ENCODE results near the gene C12orf57. TPM values are rescaled to one million over a fixed set of nuclear protein-coding genes. Genes with fewer than 3 reads are reported as not detected.

C12orf57 gene
- total and polyA plus RNA-seq, 10 of the 15 experiments (the other 5 are each of a cell fraction or from before 2014, with no cell fraction given): 64.5 to 377 (median 211) TPM

DNA sequence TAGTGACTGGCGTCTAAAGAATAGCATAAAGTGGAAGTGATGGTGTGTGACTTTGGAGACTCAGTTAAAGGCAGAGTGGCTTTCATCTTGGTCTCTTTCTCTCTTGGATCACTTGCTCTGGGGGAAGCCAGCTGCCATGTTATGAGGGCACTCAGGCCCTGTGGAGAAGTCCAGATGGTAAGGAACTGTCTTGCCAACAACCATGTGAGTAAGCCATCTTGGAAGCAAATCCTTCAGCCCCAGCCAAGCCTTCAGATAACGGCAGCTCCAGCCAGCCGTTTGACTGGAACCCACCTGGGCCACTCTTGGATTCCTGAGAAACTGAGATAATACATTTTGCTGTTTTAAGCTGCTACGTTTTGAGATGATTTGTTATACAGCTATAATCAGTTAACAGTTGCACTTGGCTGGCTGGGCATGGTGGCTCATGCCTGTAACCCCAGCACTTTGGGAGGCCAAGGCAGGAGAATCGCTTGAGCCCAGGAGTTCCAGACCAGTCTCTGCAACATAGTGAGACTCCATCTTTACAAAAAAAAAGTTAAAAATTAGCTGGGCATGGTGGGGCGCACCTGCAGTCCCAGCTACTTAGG lies 46.9 kb upstream of the C12orf57 start:
- ATAC-seq (no peak), DNase-seq (ENCODE audit: low read depth, low spot score) (no peak), FAIRE-seq (no peak)
- Histone ChIP-seq H3K4me1 (ENCODE audit: control insufficient read depth, insufficient read depth, low read length) (peaks cover 7% of the 10 kb centered on the region; the same call in 1 of the 2 replicates), H3K9ac (ENCODE audit: control insufficient read depth, insufficient read depth, low read length) (no peak overlapping the region), H3K36me3 (ENCODE audit: control insufficient read depth in 2 of 2, insufficient read depth in 2 of 2, low read length in 1 of 2) (no peaks in the 10 kb centered on the region), H3K27ac (ENCODE audit: control insufficient read depth, insufficient read depth) (no peak overlapping the region), H3K4me2 (ENCODE audit: control insufficient read depth, insufficient read depth) (no peak overlapping the region), H2AFZ (ENCODE audit: control insufficient read depth, low read depth, low read length) (no peak overlapping the region), H4K20me1 (ENCODE audit: control insufficient read depth, insufficient read depth) (no peaks in the 10 kb centered on the region), H3K9me3 (replicated peaks; ENCODE audit: control insufficient read depth, insufficient read depth, low read length) (no peaks in the 10 kb centered on the region), H3K4me3 (no peak overlapping the region), H3K79me2 (ENCODE audit: control insufficient read depth, insufficient read depth, low read length) (no peaks in the 10 kb centered on the region), H3K27me3 (replicated peaks in 1 of 2; ENCODE audit: control insufficient read depth in 2 of 2, insufficient read depth in 2 of 2, low read length in 1 of 2) (no peaks in the 10 kb centered on the region)
- ChIA-PET RAD21 (ENCODE audit: unreplicated experiment) (no interaction called here), CTCF (interaction anchor here (0.9 to 2.4 kb wide), 4 partner anchors 24 to 211 kb away, joined by 4 to 9 read pairs (median 6); partner anchors contain the start of gene SPSB2), POLR2A (no interaction called here), SMC1A (ENCODE audit: uncharacterized antibody, unreplicated experiment) (interaction anchor here (0.8 to 1.1 kb wide), 2 partner anchors 10 to 125 kb away, joined by 3 read pairs; no protein-coding TSS in a partner anchor)
- intact Hi-C loops (cut with micrococcal nuclease; ENCODE audit: unreplicated experiment) (no loop called here), in situ Hi-C loops (cut with MboI) (no loop called here)
- no peak for TF ChIP-seq NRF1 (conservative IDR thresholded peaks at IDR 0.05; ENCODE audit: low read depth, low read length)
- TF ChIP-seq, protein P1, sequence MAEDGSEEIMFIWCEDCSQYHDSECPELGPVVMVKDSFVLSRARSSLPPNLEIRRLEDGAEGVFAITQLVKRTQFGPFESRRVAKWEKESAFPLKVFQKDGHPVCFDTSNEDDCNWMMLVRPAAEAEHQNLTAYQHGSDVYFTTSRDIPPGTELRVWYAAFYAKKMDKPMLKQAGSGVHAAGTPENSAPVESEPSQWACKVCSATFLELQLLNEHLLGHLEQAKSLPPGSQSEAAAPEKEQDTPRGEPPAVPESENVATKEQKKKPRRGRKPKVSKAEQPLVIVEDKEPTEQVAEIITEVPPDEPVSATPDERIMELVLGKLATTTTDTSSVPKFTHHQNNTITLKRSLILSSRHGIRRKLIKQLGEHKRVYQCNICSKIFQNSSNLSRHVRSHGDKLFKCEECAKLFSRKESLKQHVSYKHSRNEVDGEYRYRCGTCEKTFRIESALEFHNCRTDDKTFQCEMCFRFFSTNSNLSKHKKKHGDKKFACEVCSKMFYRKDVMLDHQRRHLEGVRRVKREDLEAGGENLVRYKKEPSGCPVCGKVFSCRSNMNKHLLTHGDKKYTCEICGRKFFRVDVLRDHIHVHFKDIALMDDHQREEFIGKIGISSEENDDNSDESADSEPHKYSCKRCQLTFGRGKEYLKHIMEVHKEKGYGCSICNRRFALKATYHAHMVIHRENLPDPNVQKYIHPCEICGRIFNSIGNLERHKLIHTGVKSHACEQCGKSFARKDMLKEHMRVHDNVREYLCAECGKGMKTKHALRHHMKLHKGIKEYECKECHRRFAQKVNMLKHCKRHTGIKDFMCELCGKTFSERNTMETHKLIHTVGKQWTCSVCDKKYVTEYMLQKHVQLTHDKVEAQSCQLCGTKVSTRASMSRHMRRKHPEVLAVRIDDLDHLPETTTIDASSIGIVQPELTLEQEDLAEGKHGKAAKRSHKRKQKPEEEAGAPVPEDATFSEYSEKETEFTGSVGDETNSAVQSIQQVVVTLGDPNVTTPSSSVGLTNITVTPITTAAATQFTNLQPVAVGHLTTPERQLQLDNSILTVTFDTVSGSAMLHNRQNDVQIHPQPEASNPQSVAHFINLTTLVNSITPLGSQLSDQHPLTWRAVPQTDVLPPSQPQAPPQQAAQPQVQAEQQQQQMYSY (CRISPR knock-in tag; IDR thresholded peaks at IDR 0.05): no peak
- TF ChIP-seq SMARCA5 (IDR thresholded peaks at IDR 0.05): no peak
- TF ChIP-seq SP1 (IDR thresholded peaks at IDR 0.05; ENCODE audit: low read depth, low read length): no peak
- TF ChIP-seq MTA3 (IDR thresholded peaks at IDR 0.05; ENCODE audit: borderline replicate concordance, low read length): no peak
- TF ChIP-seq ZBTB4 (CRISPR knock-in tag; IDR thresholded peaks at IDR 0.05): no peak
- no peak for TF ChIP-seq NFIC (IDR thresholded peaks at IDR 0.05; ENCODE audit: low read depth, low read length)
- TF ChIP-seq RUNX3 (IDR thresholded peaks at IDR 0.05; ENCODE audit: low read length): no peak
- TF ChIP-seq, protein P2, sequence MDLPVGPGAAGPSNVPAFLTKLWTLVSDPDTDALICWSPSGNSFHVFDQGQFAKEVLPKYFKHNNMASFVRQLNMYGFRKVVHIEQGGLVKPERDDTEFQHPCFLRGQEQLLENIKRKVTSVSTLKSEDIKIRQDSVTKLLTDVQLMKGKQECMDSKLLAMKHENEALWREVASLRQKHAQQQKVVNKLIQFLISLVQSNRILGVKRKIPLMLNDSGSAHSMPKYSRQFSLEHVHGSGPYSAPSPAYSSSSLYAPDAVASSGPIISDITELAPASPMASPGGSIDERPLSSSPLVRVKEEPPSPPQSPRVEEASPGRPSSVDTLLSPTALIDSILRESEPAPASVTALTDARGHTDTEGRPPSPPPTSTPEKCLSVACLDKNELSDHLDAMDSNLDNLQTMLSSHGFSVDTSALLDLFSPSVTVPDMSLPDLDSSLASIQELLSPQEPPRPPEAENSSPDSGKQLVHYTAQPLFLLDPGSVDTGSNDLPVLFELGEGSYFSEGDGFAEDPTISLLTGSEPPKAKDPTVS (IDR thresholded peaks at IDR 0.05; ENCODE audit: low read depth, low read length): no peak
- no peak for TF ChIP-seq ZNF24 (IDR thresholded peaks at IDR 0.05)
- no peak for TF ChIP-seq ZZZ3 (IDR thresholded peaks at IDR 0.05; ENCODE audit: control insufficient read depth, insufficient read length, low read depth)
- no TSS peak for BruUV-seq (replicated peaks)
- 73% methylated on average over 6 of the region's 6 CpGs for WGBS (ENCODE audit: insufficient coverage, insufficient replicate concordance, low lambda C conversion rate, missing lambda C conversion rate)

All from GM12878 (cell line).